Mesenchymal stem cell (in vitro differentiated cells and primary cell): ENCODE measurements around the gene SCNN1A.

Experiments used
- DNase-seq: peaks from one replicate; pipeline ENCODE4 v3.0.0-alpha.2; 2013
- H2AFZ ChIP-seq: one replicate; pipeline ENCODE4 v1.6.1; 2013; ENCODE audit warnings: low read depth, mild to moderate bottlenecking, control low read depth, inconsistent platforms, low read length, moderate library complexity
- H2AK5ac ChIP-seq: 2 replicates; pipeline ENCODE4 v1.6.1; 2013; ENCODE audit warnings: low read length, moderate library complexity, mild to moderate bottlenecking, inconsistent platforms; ENCODE audit not compliant: severe bottlenecking
- H2BK120ac ChIP-seq: one replicate; pipeline ENCODE4 v1.6.1; 2013; ENCODE audit warnings: low read depth, mild to moderate bottlenecking, inconsistent platforms, low read length, moderate library complexity
- H2BK12ac ChIP-seq, 2 experiments: one replicate each; pipeline ENCODE4 v1.6.1; 2013; ENCODE audit warnings: inconsistent platforms in 2 of 2, low read length in 2 of 2, mild to moderate bottlenecking in 2 of 2, moderate library complexity in 2 of 2, control low read depth in 1 of 2
- H2BK15ac ChIP-seq: one replicate; pipeline ENCODE4 v1.6.1; 2013; ENCODE audit warnings: mild to moderate bottlenecking, low read depth, inconsistent platforms; ENCODE audit not compliant: poor library complexity, severe bottlenecking
- H2BK5ac ChIP-seq: 2 replicates; pipeline ENCODE4 v1.6.1; 2013; ENCODE audit warnings: low read depth, mild to moderate bottlenecking, low read length, control low read depth, inconsistent platforms; ENCODE audit not compliant: poor library complexity, severe bottlenecking
- H3K14ac ChIP-seq, 2 experiments: one replicate each; pipeline ENCODE4 v1.6.1; 2013; ENCODE audit warnings: inconsistent platforms in 2 of 2, low read length in 2 of 2, control low read depth in 1 of 2, mild to moderate bottlenecking in 1 of 2, moderate library complexity in 1 of 2
- H3K18ac ChIP-seq, 2 experiments: one replicate each; pipeline ENCODE4 v1.6.1; 2013; ENCODE audit warnings: inconsistent platforms in 2 of 2, low read length in 2 of 2, control low read depth in 1 of 2, low read depth in 1 of 2, mild to moderate bottlenecking in 1 of 2
- H3K23ac ChIP-seq, 2 experiments: one replicate each; pipeline ENCODE4 v1.6.1; 2013; ENCODE audit warnings: inconsistent platforms in 2 of 2, low read length in 2 of 2, mild to moderate bottlenecking in 2 of 2, moderate library complexity in 2 of 2, control low read depth in 1 of 2
- H3K27ac ChIP-seq: 2 replicates; pipeline ENCODE4 v1.5.1; 2013; ENCODE audit warnings: mild to moderate bottlenecking, moderate library complexity, low read length, control low read depth, inconsistent platforms; ENCODE audit not compliant: poor library complexity, severe bottlenecking
- H3K27me3 ChIP-seq, 2 experiments: 2 replicates each; pipeline versions ENCODE4 v1.6.1 to v1.7.0; 2013; ENCODE audit warnings: low read length in 2 of 2, mild to moderate bottlenecking in 2 of 2, moderate library complexity in 2 of 2, control low read depth in 1 of 2, inconsistent platforms in 1 of 2; ENCODE audit not compliant: control insufficient read depth in 1 of 2, insufficient read depth in 1 of 2
- H3K36me3 ChIP-seq, 2 experiments: 2 replicates each; pipeline versions ENCODE4 v1.6.1 to v1.7.0; 2013; ENCODE audit warnings: low read length in 2 of 2, control low read depth in 1 of 2, inconsistent platforms in 1 of 2, low read depth in 1 of 2, mild to moderate bottlenecking in 1 of 2; ENCODE audit not compliant: insufficient read depth in 2 of 2, control insufficient read depth in 1 of 2
- H3K4ac ChIP-seq, 2 experiments: one replicate each; pipeline ENCODE4 v1.6.1; 2013; ENCODE audit warnings: inconsistent platforms in 2 of 2, low read length in 2 of 2, mild to moderate bottlenecking in 2 of 2, moderate library complexity in 2 of 2, control low read depth in 1 of 2, low read depth in 1 of 2
- H3K4me1 ChIP-seq: 2 replicates; pipeline ENCODE4 v1.6.1; 2013; ENCODE audit warnings: low read depth, low read length, control low read depth; ENCODE audit not compliant: control insufficient read depth, insufficient read depth
- H3K4me2 ChIP-seq: 2 replicates; pipeline ENCODE4 v1.6.1; 2013; ENCODE audit warnings: low read length, mild to moderate bottlenecking, inconsistent platforms; ENCODE audit not compliant: poor library complexity, severe bottlenecking
- H3K4me3 ChIP-seq, 2 experiments: 2 replicates each; pipeline versions ENCODE4 v1.5.1 to v1.7.0; 2013; ENCODE audit warnings: low read length in 2 of 2, mild to moderate bottlenecking in 2 of 2, control low read depth in 1 of 2, low read depth in 1 of 2; ENCODE audit not compliant: insufficient read depth in 1 of 2
- H3K79me1 ChIP-seq: replicated peaks from 2 replicates; pipeline ENCODE4 v1.6.1; 2013; ENCODE audit warnings: mild to moderate bottlenecking, control low read depth, low read length, inconsistent platforms; ENCODE audit not compliant: poor library complexity, severe bottlenecking
- H3K9ac ChIP-seq: 2 replicates; pipeline ENCODE4 v1.7.0; 2013; ENCODE audit warnings: mild to moderate bottlenecking, low read length, moderate library complexity
- H3K9me3 ChIP-seq: 2 replicates; pipeline ENCODE4 v1.7.0; 2013; ENCODE audit warnings: mild to moderate bottlenecking, low read length; ENCODE audit not compliant: control insufficient read depth
- H4K8ac ChIP-seq: one replicate; pipeline ENCODE4 v1.6.1; 2013; ENCODE audit warnings: inconsistent platforms, mild to moderate bottlenecking, low read length, moderate library complexity
- H4K91ac ChIP-seq: one replicate; pipeline ENCODE4 v1.6.1; 2013; ENCODE audit warnings: mild to moderate bottlenecking, low read length, inconsistent platforms
- WGBS: methylation state at CpG from one replicate; pipeline ENCODE4 v1.1.7; 2013; ENCODE audit warnings: mixed read lengths; 5-methylcytosine and 5-hydroxymethylcytosine counted together

Gene SCNN1A

GRCh38 chr12:6420364-6420763 lies 45.0 kb upstream of the SCNN1A start:
- no peak overlapping the region for H3K18ac ChIP-seq

GRCh38 chr12:6418796-6419195 lies 43.4 kb upstream of the SCNN1A start:
- no peak overlapping the region for H3K27ac ChIP-seq
- H4K91ac ChIP-seq: no peak overlapping the region
- H3K9me3 ChIP-seq: peaks cover 5% of the 10 kb centered on the region
- no peak overlapping the region for H3K18ac ChIP-seq
- H3K9ac ChIP-seq: no peak overlapping the region
- 82% methylated on average over 6 of the region's 6 CpGs for WGBS
- H3K27me3 ChIP-seq: no peaks in the 10 kb centered on the region
- H3K4me3 ChIP-seq: no peak overlapping the region
- H2BK5ac ChIP-seq: no peak overlapping the region
- no peak overlapping the region for H3K14ac ChIP-seq
- no peak overlapping the region for H3K4ac ChIP-seq
- no peak overlapping the region for H2AFZ ChIP-seq
- no peaks in the 10 kb centered on the region for H3K79me1 ChIP-seq
- H3K4me1 ChIP-seq: peaks cover 1% of the 10 kb centered on the region
- no peak overlapping the region for H2AK5ac ChIP-seq
- no peak overlapping the region for H4K8ac ChIP-seq
- H3K23ac ChIP-seq: no peak overlapping the region
- H3K4me2 ChIP-seq: no peak overlapping the region
- no peak overlapping the region for H2BK15ac ChIP-seq
- H2BK120ac ChIP-seq: no peak overlapping the region
- peaks cover 0 to 14% of the 10 kb centered on the region in 2 experiments for H3K36me3 ChIP-seq
- no peak for DNase-seq
- no peak overlapping the region for H2BK12ac ChIP-seq

More at GRCh38 chr12:6420364-6420763, 45.0 kb upstream of the SCNN1A start:
- 100% methylated on average over 1 of the region's 4 CpGs for WGBS
- Histone ChIP-seq H3K14ac (no peak overlapping the region), H3K4me2 (no peak overlapping the region), H2AFZ (no peak overlapping the region), H2BK5ac (no peak overlapping the region), H3K27me3 (no peaks in the 10 kb centered on the region), H3K9ac (peak overlapping the region; percentile 15), H4K8ac (no peak overlapping the region), H2BK12ac (no peak overlapping the region), H3K27ac (no peak overlapping the region), H3K4me1 (peaks cover 1% of the 10 kb centered on the region), H2AK5ac (no peak overlapping the region), H3K36me3 (peaks cover 0 to 14% of the 10 kb centered on the region in 2 experiments), H3K79me1 (no peaks in the 10 kb centered on the region), H3K9me3 (peaks cover 5% of the 10 kb centered on the region), H3K4me3 (no peak overlapping the region), H2BK15ac (no peak overlapping the region), H2BK120ac (no peak overlapping the region), H3K4ac (no peak overlapping the region), H3K23ac (no peak overlapping the region), H4K91ac (no peak overlapping the region)
- no peak for DNase-seq

GRCh38 chr12:6416596-6416995 lies 41.2 kb upstream of the SCNN1A start:
- H3K4ac ChIP-seq: no peak overlapping the region
- no peak overlapping the region for H3K4me2 ChIP-seq
- no peak overlapping the region for H3K27ac ChIP-seq
- no peak overlapping the region for H3K9ac ChIP-seq
- no peaks in the 10 kb centered on the region for H3K27me3 ChIP-seq
- H3K36me3 ChIP-seq: peaks cover 0 to 16% of the 10 kb centered on the region in 2 experiments
- H4K91ac ChIP-seq: no peak overlapping the region
- no peak for DNase-seq
- H2BK15ac ChIP-seq: no peak overlapping the region
- H2BK5ac ChIP-seq: no peak overlapping the region
- WGBS: 94% methylated on average over 3 of the region's 3 CpGs
- no peak overlapping the region for H3K23ac ChIP-seq
- H2AFZ ChIP-seq: no peak overlapping the region
- peaks cover 5% of the 10 kb centered on the region for H3K9me3 ChIP-seq
- H2BK120ac ChIP-seq: no peak overlapping the region
- no peak overlapping the region for H2BK12ac ChIP-seq
- H2AK5ac ChIP-seq: no peak overlapping the region
- H4K8ac ChIP-seq: no peak overlapping the region
- H3K18ac ChIP-seq: no peak overlapping the region
- no peak overlapping the region for H3K4me3 ChIP-seq
- H3K14ac ChIP-seq: no peak overlapping the region
- H3K79me1 ChIP-seq: no peaks in the 10 kb centered on the region
- H3K4me1 ChIP-seq: peaks cover 1% of the 10 kb centered on the region

GRCh38 chr12:6407236-6407954 lies 32.0 kb upstream of the SCNN1A start:
- WGBS: 86% methylated on average over 7 of the region's 10 CpGs
- no peak overlapping the region for H2BK120ac ChIP-seq
- no peak overlapping the region for H2BK15ac ChIP-seq
- H2AK5ac ChIP-seq: no peak overlapping the region
- no peak overlapping the region for H3K23ac ChIP-seq
- no peak overlapping the region for H4K8ac ChIP-seq
- peaks cover 6% of the 10 kb centered on the region for H3K9me3 ChIP-seq
- no peaks in the 10 kb centered on the region for H3K4me1 ChIP-seq
- no peak overlapping the region for H4K91ac ChIP-seq
- no peak overlapping the region for H3K9ac ChIP-seq
- no peak overlapping the region for H2BK5ac ChIP-seq
- H3K79me1 ChIP-seq: no peaks in the 10 kb centered on the region
- no peak overlapping the region for H3K4ac ChIP-seq
- no peak for DNase-seq
- no peak overlapping the region for H3K14ac ChIP-seq
- H3K27ac ChIP-seq: no peak overlapping the region
- no peak overlapping the region for H3K4me2 ChIP-seq
- H2AFZ ChIP-seq: no peak overlapping the region
- H3K18ac ChIP-seq: no peak overlapping the region
- peaks cover 0 to 19% of the 10 kb centered on the region in 2 experiments for H3K36me3 ChIP-seq
- H3K4me3 ChIP-seq: no peak overlapping the region
- no peak overlapping the region for H2BK12ac ChIP-seq
- no peaks in the 10 kb centered on the region for H3K27me3 ChIP-seq
